HFF-Myc (cell line): ENCODE data around the gene CHRNA9.

ENCODE experiments used
- DNase-seq: peaks from one replicate; pipeline ENCODE4 v3.0.0-alpha.2; 2011; ENCODE audit warnings: low read depth; ENCODE audit errors: extremely low read depth
- H3K4me3 ChIP-seq: replicated peaks from 2 replicates; pipeline ENCODE4 v1.5.1; 2011; ENCODE audit warnings: low read depth, mild to moderate bottlenecking, control low read depth, low read length
- TF ChIP-seq, protein P1 (sequence below): IDR thresholded peaks from 2 replicates; pipeline ENCODE4 v1.5.1; 2012; ENCODE audit warnings: mild to moderate bottlenecking, low read depth, low read length, control low read depth; ENCODE audit errors: missing control alignments

The CHRNA9 gene

DNA sequence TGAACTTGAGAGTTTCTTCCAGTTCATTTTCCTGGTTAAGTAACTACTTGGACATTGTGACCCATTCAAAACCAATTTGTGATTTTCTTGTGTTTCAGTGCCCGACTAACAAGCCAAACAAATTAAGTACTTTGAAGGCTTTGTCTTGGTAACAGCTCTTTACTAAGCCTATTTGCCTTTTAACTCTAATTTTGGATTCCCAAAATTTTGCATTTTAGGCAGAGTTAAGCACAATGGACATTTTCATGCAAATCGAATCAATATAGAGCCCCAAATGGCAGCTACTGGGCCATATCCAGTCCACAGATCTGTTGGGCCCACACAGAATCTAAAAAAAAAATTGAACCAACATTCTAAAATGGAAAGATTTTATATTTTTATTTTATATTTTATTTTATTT is 31.4 kb upstream of the CHRNA9 start:
- TF ChIP-seq, protein P1, sequence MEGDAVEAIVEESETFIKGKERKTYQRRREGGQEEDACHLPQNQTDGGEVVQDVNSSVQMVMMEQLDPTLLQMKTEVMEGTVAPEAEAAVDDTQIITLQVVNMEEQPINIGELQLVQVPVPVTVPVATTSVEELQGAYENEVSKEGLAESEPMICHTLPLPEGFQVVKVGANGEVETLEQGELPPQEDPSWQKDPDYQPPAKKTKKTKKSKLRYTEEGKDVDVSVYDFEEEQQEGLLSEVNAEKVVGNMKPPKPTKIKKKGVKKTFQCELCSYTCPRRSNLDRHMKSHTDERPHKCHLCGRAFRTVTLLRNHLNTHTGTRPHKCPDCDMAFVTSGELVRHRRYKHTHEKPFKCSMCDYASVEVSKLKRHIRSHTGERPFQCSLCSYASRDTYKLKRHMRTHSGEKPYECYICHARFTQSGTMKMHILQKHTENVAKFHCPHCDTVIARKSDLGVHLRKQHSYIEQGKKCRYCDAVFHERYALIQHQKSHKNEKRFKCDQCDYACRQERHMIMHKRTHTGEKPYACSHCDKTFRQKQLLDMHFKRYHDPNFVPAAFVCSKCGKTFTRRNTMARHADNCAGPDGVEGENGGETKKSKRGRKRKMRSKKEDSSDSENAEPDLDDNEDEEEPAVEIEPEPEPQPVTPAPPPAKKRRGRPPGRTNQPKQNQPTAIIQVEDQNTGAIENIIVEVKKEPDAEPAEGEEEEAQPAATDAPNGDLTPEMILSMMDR = no peak
- no peak overlapping the region for H3K4me3 ChIP-seq

DNA sequence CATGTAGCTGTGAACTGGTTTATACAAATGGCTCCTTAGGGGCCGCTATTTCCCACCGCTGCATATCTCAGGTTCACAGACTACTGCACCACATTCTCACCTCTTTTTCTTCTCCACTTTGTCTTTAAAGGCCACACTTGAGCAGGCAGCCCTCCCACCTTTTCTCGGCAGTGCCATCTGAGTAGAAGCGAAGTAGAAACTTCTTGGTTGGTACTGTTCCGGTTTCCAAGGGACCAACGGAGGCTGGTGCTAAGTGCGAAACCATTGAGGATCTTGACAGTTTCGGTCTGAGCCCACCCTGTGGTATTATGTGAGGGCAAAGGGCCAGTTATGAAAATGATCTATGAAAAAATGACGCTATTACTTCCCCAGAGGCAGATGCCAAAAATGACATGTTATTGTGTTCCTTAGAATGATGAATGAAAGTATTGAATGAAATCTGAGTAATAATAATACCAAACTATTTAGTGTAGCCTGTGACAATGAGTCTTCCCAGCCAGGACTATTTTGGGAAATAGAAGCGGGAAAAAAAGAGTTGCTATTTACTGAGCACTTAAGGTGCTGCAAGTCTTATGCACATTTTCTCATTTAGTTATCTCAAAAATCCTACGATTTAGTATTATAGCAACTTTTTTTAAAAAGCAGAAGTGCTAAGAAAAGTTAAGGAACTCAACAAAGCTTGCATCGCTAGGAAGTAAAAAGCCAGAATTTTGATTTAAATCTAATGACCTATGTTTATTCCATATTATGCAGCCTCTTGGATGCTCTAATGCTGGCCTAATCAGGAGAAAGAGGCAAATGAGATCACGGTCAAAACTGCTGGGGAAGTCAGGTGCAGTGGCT is 29.6 kb upstream of the CHRNA9 start:
- DNase-seq = no peak
- TF ChIP-seq, protein P1 = no peak
- H3K4me3 ChIP-seq = no peak overlapping the region

More for the DNA sequence above, 31.4 kb upstream of the CHRNA9 start:
- DNase-seq = no peak

DNA sequence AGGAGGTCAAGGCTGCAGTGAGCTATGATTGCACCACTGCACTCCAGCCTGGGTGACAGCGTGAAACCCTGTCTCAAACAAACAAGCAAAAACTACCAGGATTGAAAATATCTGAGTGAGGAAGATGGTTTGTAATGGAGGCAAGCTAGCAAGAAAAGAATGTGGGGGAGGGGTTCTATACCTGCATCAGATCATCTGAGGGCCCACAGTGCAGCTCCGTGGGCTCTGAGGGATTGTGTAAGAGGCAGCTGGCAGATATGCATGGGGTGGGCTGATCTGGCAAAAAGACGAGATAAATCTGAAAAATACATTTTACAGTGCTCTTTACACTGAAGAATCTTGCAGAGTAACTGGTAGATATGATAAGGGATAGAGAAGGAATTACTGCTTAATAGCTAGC is 28.9 kb upstream of the CHRNA9 start:
- H3K4me3 ChIP-seq = no peak overlapping the region
- TF ChIP-seq, protein P1 = no peak
- no peak for DNase-seq

DNA sequence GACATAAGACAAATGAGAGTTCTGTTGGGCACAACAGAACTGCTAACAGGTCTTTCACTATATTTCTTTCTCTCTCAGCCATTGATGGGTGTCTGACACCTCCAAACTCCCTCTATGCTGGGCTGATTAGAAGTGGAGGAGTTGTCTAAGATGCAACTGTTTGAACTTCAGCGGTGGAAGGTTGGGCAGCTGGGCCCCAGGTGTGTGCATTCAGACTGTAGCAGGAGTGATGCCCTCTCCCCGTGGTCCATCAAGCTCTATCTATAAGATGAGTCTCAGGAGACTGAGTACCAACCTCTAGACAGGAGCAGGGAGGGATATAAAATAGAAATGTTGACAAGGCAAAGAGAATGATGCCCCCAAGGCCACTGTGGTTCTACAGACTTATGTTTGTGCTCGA is 28.2 kb upstream of the CHRNA9 start:
- no peak for DNase-seq
- H3K4me3 ChIP-seq = no peak overlapping the region
- TF ChIP-seq, protein P1 = no peak

DNA sequence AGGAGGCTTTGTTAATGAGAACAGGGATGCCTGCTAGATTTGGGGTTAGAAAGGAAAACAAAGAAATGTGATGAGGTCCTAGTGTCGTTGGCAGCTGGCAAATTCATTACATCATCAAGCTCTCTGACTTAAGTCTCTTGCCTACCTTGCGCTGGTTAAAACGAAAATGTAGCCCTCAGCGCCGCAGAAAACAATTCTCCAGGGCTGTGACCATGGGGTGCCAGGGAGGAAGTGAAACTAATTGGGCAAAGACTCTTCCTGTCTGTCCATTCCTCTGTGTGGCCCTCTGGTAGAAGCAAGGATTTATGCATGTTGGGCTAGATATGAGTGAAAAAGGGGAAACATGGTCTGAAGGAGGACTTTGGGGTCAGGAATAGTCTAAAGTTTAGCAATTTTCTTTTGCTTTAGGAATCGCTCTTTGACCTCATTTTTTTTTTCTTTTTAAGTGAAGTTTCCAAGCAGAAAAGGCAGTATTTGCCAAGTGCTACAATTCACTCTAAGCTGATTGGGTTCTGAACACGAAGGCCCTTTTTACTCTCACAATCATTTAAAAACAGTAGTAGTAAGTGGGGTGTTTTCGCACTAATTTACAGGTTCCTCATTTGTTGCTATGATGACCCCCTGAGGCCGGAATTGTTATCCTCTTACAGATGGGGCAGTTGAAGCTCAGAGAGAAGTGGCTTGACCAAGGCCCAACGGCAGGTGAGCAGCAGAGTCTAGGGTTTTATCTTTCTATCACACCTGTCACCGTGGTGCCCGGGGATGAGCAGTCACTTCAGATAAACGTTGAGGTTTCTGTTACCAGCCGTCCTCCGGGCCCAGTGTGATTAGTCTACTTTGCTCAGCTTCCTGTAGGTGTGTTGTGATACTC is 27.3 kb upstream of the CHRNA9 start:
- no peak overlapping the region for H3K4me3 ChIP-seq
- no peak for DNase-seq
- TF ChIP-seq, protein P1 = no peak

DNA sequence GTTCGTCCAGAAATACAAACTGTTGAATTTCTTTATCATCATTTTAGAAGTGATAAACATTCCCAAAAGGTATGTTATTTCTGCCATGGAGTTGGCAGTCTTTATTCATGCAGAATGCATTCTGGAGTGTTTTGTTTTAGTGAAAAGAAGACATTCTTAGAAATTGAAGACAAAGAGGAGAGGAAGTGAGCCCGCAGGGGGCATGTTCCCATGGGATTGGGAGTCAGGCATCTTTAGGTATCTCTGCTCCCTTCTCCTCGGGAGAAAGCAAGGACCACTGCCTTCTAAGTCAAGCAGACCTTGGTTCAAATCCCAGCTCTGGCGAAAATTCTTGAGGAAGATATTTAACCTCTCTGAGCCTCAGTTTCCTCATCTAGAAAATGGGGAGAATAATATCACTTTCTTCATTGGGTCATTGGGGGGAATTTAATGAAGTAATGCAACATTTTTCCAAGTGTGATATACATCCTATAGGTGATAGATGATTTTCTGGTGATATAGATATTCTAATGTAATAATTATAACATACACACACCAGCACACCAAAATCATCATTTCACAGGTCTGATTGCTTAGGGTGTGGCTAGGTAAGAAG is 26.5 kb upstream of the CHRNA9 start:
- DNase-seq = no peak
- H3K4me3 ChIP-seq = no peak overlapping the region
- TF ChIP-seq, protein P1 = no peak
